ENCODE measurements around the gene RET.

DNA sequence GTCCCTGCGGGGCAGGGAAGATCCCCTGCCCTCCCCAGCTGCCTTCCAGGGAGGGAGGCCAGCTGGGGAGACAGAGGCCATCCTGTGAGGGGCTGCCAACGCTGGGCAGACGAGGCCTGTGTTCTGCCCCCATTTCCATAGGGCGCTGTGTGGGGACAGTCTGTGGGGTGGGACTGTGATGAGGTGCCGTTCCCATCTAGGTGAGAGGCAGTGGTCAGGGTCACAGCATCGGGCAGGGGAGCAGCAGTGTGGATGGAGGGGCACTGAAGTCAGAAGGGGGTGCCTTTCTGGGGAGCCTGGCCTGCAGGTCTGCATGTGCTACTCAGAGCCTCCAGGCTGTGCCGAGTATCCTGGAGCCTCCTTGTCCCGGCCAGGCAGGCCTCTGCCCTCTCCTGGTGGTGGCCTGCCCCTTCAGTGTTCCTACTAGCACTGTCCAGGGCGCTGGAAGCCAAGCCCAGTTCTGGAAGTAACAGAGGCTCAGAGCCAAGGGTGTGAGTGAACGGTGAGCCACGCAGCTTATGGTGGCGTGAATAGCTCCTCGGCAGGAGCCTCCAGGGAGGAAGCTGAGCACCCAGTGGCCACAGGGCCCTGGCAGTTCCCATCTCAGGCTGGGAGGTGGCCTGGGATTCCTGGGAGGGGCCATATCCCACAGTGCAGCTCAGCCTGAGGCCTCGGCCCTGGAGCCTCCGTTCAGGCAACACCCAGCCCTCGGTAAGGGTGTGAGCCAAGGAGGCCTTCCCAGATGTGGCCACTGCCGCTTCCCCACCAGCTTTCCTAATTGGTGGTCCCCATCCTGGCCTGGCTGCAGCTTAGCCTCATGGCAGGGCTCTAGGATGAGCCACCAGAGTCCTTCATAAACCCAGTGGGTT lies 38.1 kb downstream of the RET start:
- TF ChIP-seq POLR2A (IDR thresholded peaks at IDR 0.05), result no peak
- TF ChIP-seq, protein P1, sequence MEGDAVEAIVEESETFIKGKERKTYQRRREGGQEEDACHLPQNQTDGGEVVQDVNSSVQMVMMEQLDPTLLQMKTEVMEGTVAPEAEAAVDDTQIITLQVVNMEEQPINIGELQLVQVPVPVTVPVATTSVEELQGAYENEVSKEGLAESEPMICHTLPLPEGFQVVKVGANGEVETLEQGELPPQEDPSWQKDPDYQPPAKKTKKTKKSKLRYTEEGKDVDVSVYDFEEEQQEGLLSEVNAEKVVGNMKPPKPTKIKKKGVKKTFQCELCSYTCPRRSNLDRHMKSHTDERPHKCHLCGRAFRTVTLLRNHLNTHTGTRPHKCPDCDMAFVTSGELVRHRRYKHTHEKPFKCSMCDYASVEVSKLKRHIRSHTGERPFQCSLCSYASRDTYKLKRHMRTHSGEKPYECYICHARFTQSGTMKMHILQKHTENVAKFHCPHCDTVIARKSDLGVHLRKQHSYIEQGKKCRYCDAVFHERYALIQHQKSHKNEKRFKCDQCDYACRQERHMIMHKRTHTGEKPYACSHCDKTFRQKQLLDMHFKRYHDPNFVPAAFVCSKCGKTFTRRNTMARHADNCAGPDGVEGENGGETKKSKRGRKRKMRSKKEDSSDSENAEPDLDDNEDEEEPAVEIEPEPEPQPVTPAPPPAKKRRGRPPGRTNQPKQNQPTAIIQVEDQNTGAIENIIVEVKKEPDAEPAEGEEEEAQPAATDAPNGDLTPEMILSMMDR (IDR thresholded peaks at IDR 0.05), result no peak

Data from tibial nerve (tissue), 3 donors.